CD4-positive, alpha-beta T cell treated with Interleukin-1 beta for 1 hour (primary cell): Measurements from ENCODE around the gene GOLGA8A.
"Not testable (repeated sequence)": the region's sequence is repeated elsewhere in the genome, so short reads cannot be mapped to it uniquely, and the experiment has no call there.

Source experiments
- DNase-seq, 2 donors: peaks; one replicate each; pipeline ENCODE4 v3.0.0-alpha.2; 2020 to 2022

GOLGA8A gene

GRCh38 chr15:34437687-34438086 lies at the start of gene GOLGA8A:
Gene GOLGA8A (minus strand): TSS chr15:34437808. CDS start chr15:34389691, 48,117 bp downstream.
- DNase-seq: peak; percentile 84 to 88

GRCh38 chr15:34483644-34484043 lies 46.0 kb upstream of the GOLGA8A start:
- DNase-seq: no peak

GRCh38 chr15:34481370-34481769 lies 43.8 kb upstream of the GOLGA8A start:
- DNase-seq: no peak

- DNase-seq: no peak
Observed at GRCh38 chr15:34473840-34474239, 36.2 kb upstream of the GOLGA8A start.

- no peak for DNase-seq
Observed at GRCh38 chr15:34472947-34473346, 35.3 kb upstream of the GOLGA8A start.

GRCh38 chr15:34470892-34471291 lies 33.3 kb upstream of the GOLGA8A start:
- DNase-seq: no peak

- no peak for DNase-seq
Observed at GRCh38 chr15:34470091-34470490, 32.5 kb upstream of the GOLGA8A start.

GRCh38 chr15:34461730-34462129 lies 24.1 kb upstream of the GOLGA8A start:
- no peak for DNase-seq

- no peak for DNase-seq
Observed at GRCh38 chr15:34460451-34460850, 22.8 kb upstream of the GOLGA8A start.

GRCh38 chr15:34456658-34457057 lies 19.1 kb upstream of the GOLGA8A start:
- DNase-seq: no peak

GRCh38 chr15:34442891-34443290 lies 5.3 kb upstream of the GOLGA8A start:
- DNase-seq: no peak

GRCh38 chr15:34439878-34440277 lies 2.3 kb upstream of the GOLGA8A start:
- no peak for DNase-seq

GRCh38 chr15:34436956-34437442 lies 609 bp downstream of the GOLGA8A start:
- peak; percentile 33 to 41 for DNase-seq

- peak; percentile 13 to 21 for DNase-seq
Observed at GRCh38 chr15:34436126-34436955, 1.3 kb downstream of the GOLGA8A start.

GRCh38 chr15:34435658-34436057 lies 1.9 kb downstream of the GOLGA8A start:
- no peak for DNase-seq

- DNase-seq: no peak
Observed at GRCh38 chr15:34434627-34435305, 2.8 kb downstream of the GOLGA8A start.

- DNase-seq: not testable (repeated sequence)
Observed at GRCh38 chr15:34433956-34434626, 3.5 kb downstream of the GOLGA8A start.

GRCh38 chr15:34430642-34431041 lies 7.0 kb downstream of the GOLGA8A start:
- not testable (repeated sequence) for DNase-seq

GRCh38 chr15:34423425-34424090 lies 14.1 kb downstream of the GOLGA8A start:
- not testable (repeated sequence) for DNase-seq

- DNase-seq: not testable (repeated sequence)
Observed at GRCh38 chr15:34420953-34421352, 16.7 kb downstream of the GOLGA8A start.

- DNase-seq: not testable (repeated sequence)
Observed at GRCh38 chr15:34418435-34418834, 19.2 kb downstream of the GOLGA8A start.

- not testable (repeated sequence) for DNase-seq
Observed at GRCh38 chr15:34409511-34409910, 28.1 kb downstream of the GOLGA8A start.

GRCh38 chr15:34408973-34409372 lies 28.6 kb downstream of the GOLGA8A start:
- DNase-seq: not testable (repeated sequence)
